Ascending aorta (tissue), 2 donors: Measurements from ENCODE around the gene MED28. TPM values are rescaled to one million over a fixed set of nuclear protein-coding genes. Genes with fewer than 3 reads are reported as not detected.
A peak's percentile ranks its signal among the peaks of the same experiment; 100 is the strongest.

Experiments
- DNase-seq, 2 donors: peaks; one replicate each; pipeline ENCODE4 v3.0.0-alpha.2; 2019; ENCODE audit warnings: low spot score in 2 of 2
- H3K27ac ChIP-seq, 2 donors: fragments of 200-600 bp; sonication (generic); one replicate each; pipeline ENCODE4 v1.5.1; 2016 to 2017; ENCODE audit warnings: mild to moderate bottlenecking in 1 of 2
- H3K27me3 ChIP-seq: fragments of 200-600 bp; sonication (generic); one replicate; pipeline ENCODE4 v1.5.1; 2017
- H3K36me3 ChIP-seq, 2 donors: fragments of 200-600 bp; sonication (generic); one replicate each; pipeline ENCODE4 v1.5.1; 2016
- H3K4me1 ChIP-seq, 2 donors: fragments of 200-600 bp; sonication (generic); one replicate each; pipeline ENCODE4 v1.5.1; 2016 to 2017; ENCODE audit warnings: mild to moderate bottlenecking in 1 of 2
- H3K4me3 ChIP-seq, 2 donors: fragments of 200-600 bp; sonication (generic); one replicate each; pipeline ENCODE4 v1.5.1; 2016 to 2017; ENCODE audit warnings: mild to moderate bottlenecking in 1 of 2
- H3K9me3 ChIP-seq, 2 donors: fragments of 200-600 bp; sonication (generic); one replicate each; pipeline ENCODE4 v1.5.1; 2016
- intact Hi-C: fragments of 100-400 bp; cut with DNase I; formaldehyde crosslinking; loops from one replicate; pipeline ENCODE4 v1.15.1; 2023
- total RNA-seq: library from RNA; depleted of rRNA; stranded (reverse); fragments of >200 nt; gene quantifications from one replicate; pipeline ENCODE4 v1.1.0, GENCODE V29; 2016
- TF ChIP-seq, protein P1 (sequence below), 3 experiments: fragments of 200-600 bp in 2 of 3; fragments of 450-650 bp in 1 of 3; sonication (generic) in 2 of 3; IDR thresholded peaks; one replicate each; pipeline ENCODE4 v1.5.1; 2016 to 2019; ENCODE audit warnings: antibody characterized with exemption in 3 of 3, mild to moderate bottlenecking in 1 of 3, moderate library complexity in 1 of 3

Gene MED28
- total RNA-seq, 1 donor from 2014 or later, result 6.2 TPM

DNA sequence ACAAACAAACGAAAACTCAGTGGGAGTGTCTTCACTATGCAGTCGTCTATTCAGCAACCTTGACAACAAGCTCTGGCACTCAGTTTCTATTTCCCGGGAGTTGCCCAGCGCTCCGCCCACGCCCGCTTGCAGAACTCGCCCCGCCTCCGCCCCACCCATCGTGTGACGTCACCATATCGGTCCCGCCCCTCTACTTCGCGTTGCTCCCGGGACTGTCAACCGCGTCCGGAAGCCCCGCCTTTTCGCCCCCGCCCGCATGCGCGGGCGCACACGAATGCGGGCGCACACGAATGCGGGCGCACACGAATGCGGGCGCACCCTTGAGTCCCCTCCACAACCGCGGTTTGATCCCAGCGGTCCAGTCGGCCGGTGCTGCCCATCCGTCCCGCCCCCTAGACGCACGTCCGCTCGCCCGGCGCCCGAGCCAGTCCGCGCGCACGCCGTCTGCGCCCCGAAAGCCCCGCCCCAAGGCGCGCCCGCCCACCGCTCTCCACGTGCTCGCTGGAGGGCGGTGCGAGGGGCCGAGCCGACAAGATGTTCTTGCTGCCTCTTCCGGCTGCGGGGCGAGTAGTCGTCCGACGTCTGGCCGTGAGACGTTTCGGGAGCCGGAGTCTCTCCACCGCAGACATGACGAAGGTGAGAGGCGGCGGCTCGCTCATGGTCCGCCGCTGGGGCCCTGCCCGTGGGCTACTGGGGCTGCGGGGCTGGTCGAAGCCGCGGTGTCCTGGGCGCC is 37.3 kb upstream of the MED28 start, which contains the start of gene LAP3:
LAP3 (plus strand) TSS at position 267 of the 733 bp plus-strand sequence; CDS start at position 535, 268 bp downstream.
- peak within 1 kb of the TSS; percentile 96 to 97 for H3K27ac ChIP-seq
- peaks cover 5 to 12% of the 10 kb centered on the region in 2 donors for H3K36me3 ChIP-seq
- peaks cover 7 to 17% of the 10 kb centered on the region in 2 donors for H3K4me1 ChIP-seq
- intact Hi-C loops, result loop anchor here (1.0 to 2.0 kb wide), 5 partner anchors 28 to 445 kb away; partner anchors contain the start of genes DCAF16, MED28, NCAPG and QDPR
- H3K9me3 ChIP-seq, result no peaks in the 10 kb centered on the region
- TF ChIP-seq, protein P1, sequence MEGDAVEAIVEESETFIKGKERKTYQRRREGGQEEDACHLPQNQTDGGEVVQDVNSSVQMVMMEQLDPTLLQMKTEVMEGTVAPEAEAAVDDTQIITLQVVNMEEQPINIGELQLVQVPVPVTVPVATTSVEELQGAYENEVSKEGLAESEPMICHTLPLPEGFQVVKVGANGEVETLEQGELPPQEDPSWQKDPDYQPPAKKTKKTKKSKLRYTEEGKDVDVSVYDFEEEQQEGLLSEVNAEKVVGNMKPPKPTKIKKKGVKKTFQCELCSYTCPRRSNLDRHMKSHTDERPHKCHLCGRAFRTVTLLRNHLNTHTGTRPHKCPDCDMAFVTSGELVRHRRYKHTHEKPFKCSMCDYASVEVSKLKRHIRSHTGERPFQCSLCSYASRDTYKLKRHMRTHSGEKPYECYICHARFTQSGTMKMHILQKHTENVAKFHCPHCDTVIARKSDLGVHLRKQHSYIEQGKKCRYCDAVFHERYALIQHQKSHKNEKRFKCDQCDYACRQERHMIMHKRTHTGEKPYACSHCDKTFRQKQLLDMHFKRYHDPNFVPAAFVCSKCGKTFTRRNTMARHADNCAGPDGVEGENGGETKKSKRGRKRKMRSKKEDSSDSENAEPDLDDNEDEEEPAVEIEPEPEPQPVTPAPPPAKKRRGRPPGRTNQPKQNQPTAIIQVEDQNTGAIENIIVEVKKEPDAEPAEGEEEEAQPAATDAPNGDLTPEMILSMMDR (IDR thresholded peaks at IDR 0.05), result no peak
- DNase-seq, result peak; percentile 87 to 99
- peak within 1 kb of the TSS; percentile 86 to 96 for H3K4me3 ChIP-seq
- H3K27me3 ChIP-seq, result no peaks in the 10 kb centered on the region

DNA sequence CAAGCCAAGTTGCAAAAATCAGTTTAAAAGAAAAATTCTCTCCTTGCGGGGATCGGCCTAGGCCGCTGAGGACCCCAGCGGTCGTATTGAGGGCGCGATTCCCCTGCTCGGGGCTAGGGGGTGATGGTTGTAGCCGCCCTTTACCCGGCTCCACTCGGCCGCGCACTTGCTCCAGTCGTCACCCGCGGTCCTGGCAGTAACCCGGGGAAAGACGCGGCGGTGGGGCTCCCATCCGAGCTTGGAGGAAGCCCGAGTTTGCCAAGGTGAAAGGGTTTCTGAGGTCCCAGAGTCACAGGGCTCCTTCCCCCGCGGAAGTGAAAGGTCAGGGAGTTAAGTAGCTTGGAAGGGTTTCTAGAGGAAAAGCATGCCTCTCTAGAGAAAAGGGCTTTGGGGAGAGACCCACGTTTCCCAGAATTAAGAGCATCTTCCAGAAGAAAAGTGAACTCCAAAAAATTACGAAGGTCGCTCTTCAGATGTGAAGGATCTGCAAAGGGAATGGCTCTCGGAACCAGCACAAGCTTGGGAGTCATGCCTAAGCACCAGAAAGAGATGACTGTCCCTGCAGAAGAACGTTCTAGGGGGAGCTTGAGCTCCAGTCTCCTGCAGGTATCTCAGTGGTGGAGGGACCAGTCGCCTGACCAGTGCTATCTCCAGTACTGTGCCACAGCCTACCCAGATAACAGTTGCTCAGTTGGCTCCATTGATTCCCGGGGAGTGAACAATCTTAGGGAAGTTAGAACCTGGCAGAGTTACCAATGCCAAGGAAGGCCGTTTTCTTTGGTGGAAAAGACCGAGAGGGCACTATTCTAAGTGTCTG is 36.6 kb upstream of the MED28 start:
- TF ChIP-seq, protein P1 (IDR thresholded peaks at IDR 0.05), result no peak
- intact Hi-C loops, result loop anchor here (1.0 to 2.0 kb wide), 5 partner anchors 29 to 444 kb away; partner anchors contain the start of genes DCAF16, MED28, NCAPG and QDPR
- Histone ChIP-seq H3K27ac (peak overlapping the region; percentile 96 to 97), H3K4me3 (peak overlapping the region; percentile 86 to 96), H3K4me1 (peaks cover 7 to 17% of the 10 kb centered on the region in 2 donors), H3K27me3 (no peaks in the 10 kb centered on the region), H3K9me3 (no peaks in the 10 kb centered on the region), H3K36me3 (peaks cover 11 to 19% of the 10 kb centered on the region in 2 donors)
- DNase-seq, result peak in 1 of 2 donors; percentile 78

DNA sequence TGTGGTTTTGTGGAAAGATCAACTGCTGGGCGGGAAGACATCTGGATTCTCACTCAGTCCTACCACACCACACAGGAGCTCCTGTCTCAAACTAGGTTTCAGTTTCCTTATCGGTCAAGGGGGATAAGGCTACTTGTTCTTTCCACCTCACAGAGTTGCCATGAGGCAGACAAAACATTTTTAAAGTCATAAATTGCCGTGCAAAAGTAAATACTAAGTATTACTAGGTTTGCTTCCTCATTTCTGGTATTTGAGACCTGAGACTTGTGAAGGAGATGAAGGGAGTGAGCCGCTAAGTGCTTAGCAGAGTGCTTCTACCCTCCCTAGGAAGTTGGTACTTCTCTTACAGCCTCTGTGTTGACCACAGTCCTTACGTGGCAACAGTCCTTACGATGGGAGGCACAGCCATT is 36.0 kb upstream of the MED28 start:
- no peaks in the 10 kb centered on the region for H3K9me3 ChIP-seq
- peaks cover 7 to 17% of the 10 kb centered on the region in 2 donors for H3K4me1 ChIP-seq
- intact Hi-C loops, result no loop called here
- H3K27ac ChIP-seq, result peak overlapping the region; percentile 30 to 97
- DNase-seq, result no peak
- H3K27me3 ChIP-seq, result no peaks in the 10 kb centered on the region
- TF ChIP-seq, protein P1 (IDR thresholded peaks at IDR 0.05), result no peak
- peaks cover 18 to 26% of the 10 kb centered on the region in 2 donors for H3K36me3 ChIP-seq
- H3K4me3 ChIP-seq, result peak overlapping the region; percentile 86 to 96

- no peak overlapping the region for H3K4me3 ChIP-seq
- H3K4me1 ChIP-seq, result peaks cover 7 to 17% of the 10 kb centered on the region in 2 donors
- intact Hi-C loops, result no loop called here
- H3K9me3 ChIP-seq, result no peaks in the 10 kb centered on the region
- peaks cover 41 to 50% of the 10 kb centered on the region in 2 donors for H3K36me3 ChIP-seq
- H3K27me3 ChIP-seq, result no peaks in the 10 kb centered on the region
- no peak for DNase-seq
- TF ChIP-seq, protein P1 (IDR thresholded peaks at IDR 0.05), result no peak
- H3K27ac ChIP-seq, result no peak overlapping the region
These were observed 33.5 kb upstream of the MED28 start for GRCh38 chr4:17580969-17581368.

DNA sequence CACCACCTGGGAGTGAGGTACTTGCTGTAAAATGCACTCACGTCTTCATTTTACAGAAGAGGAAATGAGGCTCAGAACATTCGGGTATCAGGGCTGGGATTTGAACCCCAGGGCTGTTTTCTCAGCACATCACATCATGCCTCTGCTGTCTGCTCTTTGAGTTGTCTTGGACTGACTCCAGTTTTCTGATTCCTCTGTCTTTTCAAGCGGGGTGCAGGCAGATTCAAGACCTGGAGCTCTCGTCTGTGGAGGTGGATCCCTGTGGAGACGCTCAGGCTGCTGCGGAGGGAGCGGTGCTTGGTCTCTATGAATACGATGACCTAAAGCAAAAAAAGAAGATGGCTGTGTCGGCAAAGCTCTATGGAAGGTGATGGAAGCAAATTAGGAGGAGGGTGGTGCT is 31.2 kb upstream of the MED28 start:
- TF ChIP-seq, protein P1 (IDR thresholded peaks at IDR 0.05), result no peak
- intact Hi-C loops, result no loop called here
- H3K4me1 ChIP-seq, result peaks cover 7 to 8% of the 10 kb centered on the region in 2 donors
- no peaks in the 10 kb centered on the region for H3K27me3 ChIP-seq
- H3K36me3 ChIP-seq, result peaks cover 62 to 67% of the 10 kb centered on the region in 2 donors
- no peak overlapping the region for H3K4me3 ChIP-seq
- no peak for DNase-seq
- H3K9me3 ChIP-seq, result no peaks in the 10 kb centered on the region
- no peak overlapping the region for H3K27ac ChIP-seq
